ENCODE measurements around the gene ST3GAL4.
A peak's percentile ranks its signal among the peaks of the same experiment; 100 is the strongest.

The ST3GAL4 gene

GRCh38 chr11:126410649-126411048 lies 55.2 kb downstream of the ST3GAL4 start:
- no peak for TF ChIP-seq CTCF (IDR thresholded peaks at IDR 0.05)
- no peak for TF ChIP-seq ZFX (IDR thresholded peaks at IDR 0.05; ENCODE audit: borderline replicate concordance)
- no peak overlapping the region for H3K27ac ChIP-seq

- H3K27ac ChIP-seq = no peak overlapping the region
- TF ChIP-seq ZFX (IDR thresholded peaks at IDR 0.05; ENCODE audit: borderline replicate concordance) (no peak), CTCF (IDR thresholded peaks at IDR 0.05) (peak; percentile 41)
Measured at GRCh38 chr11:126411971-126412381, 56.5 kb downstream of the ST3GAL4 start.

- no peak overlapping the region for H3K27ac ChIP-seq
- TF ChIP-seq CTCF (IDR thresholded peaks at IDR 0.05) = no peak
- no peak for TF ChIP-seq ZFX (IDR thresholded peaks at IDR 0.05; ENCODE audit: borderline replicate concordance)
Measured at GRCh38 chr11:126413426-126413825, 57.9 kb downstream of the ST3GAL4 start.

- TF ChIP-seq ZFX (IDR thresholded peaks at IDR 0.05; ENCODE audit: borderline replicate concordance) (no peak), CTCF (IDR thresholded peaks at IDR 0.05) (no peak)
- H3K27ac ChIP-seq = no peak overlapping the region
Measured at GRCh38 chr11:126413843-126414405, 58.4 kb downstream of the ST3GAL4 start.

GRCh38 chr11:126414615-126415014 lies 59.1 kb downstream of the ST3GAL4 start:
- no peak overlapping the region for H3K27ac ChIP-seq
- TF ChIP-seq ZFX (IDR thresholded peaks at IDR 0.05; ENCODE audit: borderline replicate concordance) (no peak), CTCF (IDR thresholded peaks at IDR 0.05) (no peak)

- TF ChIP-seq ZFX (IDR thresholded peaks at IDR 0.05; ENCODE audit: borderline replicate concordance) = no peak
- no peak for TF ChIP-seq CTCF (IDR thresholded peaks at IDR 0.05)
- no peak overlapping the region for H3K27ac ChIP-seq
Measured at GRCh38 chr11:126415128-126415527, 59.6 kb downstream of the ST3GAL4 start.

- no peak for TF ChIP-seq CTCF (IDR thresholded peaks at IDR 0.05)
- H3K27ac ChIP-seq = peak overlapping the region; percentile 40
Measured at GRCh38 chr11:126415669-126416420, 60.4 kb downstream of the ST3GAL4 start.

Measured in 22Rv1 (cell line).